IPS-15b (cell line): ENCODE results near the gene MYL4.
"Not testable (repeated sequence)": the region's sequence is repeated elsewhere in the genome, so short reads cannot be mapped to it uniquely, and the experiment has no call there.

Source experiments
- H3K27me3 ChIP-seq: one replicate; pipeline ENCODE4 v1.6.1; 2013; ENCODE audit warnings: low read length; ENCODE audit not compliant: control insufficient read depth, insufficient read depth
- H3K36me3 ChIP-seq: one replicate; pipeline ENCODE4 v1.6.1; 2013; ENCODE audit warnings: low read length; ENCODE audit not compliant: control insufficient read depth, insufficient read depth
- H3K4me1 ChIP-seq: one replicate; pipeline ENCODE4 v1.6.1; 2013; ENCODE audit warnings: mild to moderate bottlenecking, low read length; ENCODE audit not compliant: control insufficient read depth, insufficient read depth
- H3K4me3 ChIP-seq: one replicate; pipeline ENCODE4 v1.5.1; 2013; ENCODE audit warnings: low read depth, low read length
- H3K9ac ChIP-seq: one replicate; pipeline ENCODE4 v1.6.1; 2013; ENCODE audit warnings: low read depth, mild to moderate bottlenecking, low read length
- H3K9me3 ChIP-seq: one replicate; pipeline ENCODE4 v1.6.1; 2013; ENCODE audit warnings: mild to moderate bottlenecking, low read length; ENCODE audit not compliant: control insufficient read depth, insufficient read depth

MYL4 gene

DNA sequence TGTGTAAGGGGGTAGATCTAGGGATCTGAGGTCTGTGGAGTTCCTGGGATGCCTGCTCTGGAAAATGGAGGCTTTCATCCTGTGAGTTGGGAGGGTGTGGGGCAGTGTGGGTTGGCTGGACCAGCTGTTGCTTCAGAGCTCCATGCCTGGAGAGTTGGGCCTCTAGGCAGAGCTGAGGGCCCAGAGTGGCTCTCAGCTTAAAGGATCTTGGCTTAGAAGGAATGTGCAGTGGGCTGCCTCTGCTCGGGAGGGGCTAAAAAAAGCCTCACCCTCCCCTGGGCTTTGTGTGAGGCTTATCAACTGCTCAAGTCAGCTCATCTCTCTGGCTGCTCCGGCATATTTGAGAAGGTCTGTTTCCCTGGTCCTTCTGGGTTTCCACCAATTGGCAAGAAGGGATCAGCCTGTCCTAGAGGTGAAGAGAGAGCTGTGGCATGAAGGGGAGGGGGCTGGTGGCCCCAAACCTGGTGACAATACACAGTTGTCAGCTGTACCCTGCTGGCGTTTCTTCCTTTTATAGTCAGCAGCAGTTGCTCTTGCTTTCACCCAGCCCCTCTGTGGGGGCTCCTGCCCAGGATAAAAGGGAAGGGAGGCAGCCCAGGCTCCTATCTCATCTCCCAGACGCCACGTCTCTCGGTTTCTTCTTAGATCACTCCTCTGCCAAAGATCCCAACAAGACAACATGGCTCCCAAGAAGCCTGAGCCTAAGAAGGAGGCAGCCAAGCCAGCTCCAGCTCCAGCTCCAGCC lies at the start of gene MYL4:
MYL4 (plus strand) TSS at position 605 of the 745 bp plus-strand sequence; CDS start at position 680, 75 bp downstream.
- no peak within 1 kb of the TSS for H3K4me3 ChIP-seq
- H3K9ac ChIP-seq: no peak within 1 kb of the TSS

DNA sequence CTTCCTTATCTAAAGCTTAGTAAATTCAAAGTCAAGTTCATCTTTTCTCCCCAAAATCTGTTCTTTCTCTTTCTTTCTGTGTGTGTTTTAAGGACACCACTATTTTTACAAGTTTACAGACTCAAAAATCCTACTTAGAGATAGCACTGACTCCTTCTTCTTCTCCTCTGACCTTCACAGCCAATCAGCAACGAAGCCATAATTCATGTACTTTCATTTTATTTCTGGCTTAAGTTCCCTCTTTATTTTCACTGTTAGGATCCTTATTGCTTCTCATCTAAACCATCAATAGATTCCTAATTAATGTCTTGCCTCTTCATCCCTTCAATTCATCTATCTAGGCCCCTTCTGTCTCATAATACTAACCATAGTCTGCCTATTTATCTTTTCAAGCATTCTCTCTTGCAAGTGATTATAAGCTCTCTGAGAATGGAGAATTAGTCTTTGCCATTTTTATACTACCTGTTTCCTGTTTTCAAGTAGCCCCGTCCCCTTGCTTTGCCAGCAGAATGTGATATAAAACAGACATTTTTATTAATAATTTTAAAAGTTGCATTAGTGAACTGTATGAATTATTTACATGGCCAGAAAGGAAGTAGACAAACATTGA lies 47.0 kb upstream of the MYL4 start:
- peaks cover 15% of the 10 kb centered on the region for H3K36me3 ChIP-seq
- no peaks in the 10 kb centered on the region for H3K4me1 ChIP-seq
- no peak overlapping the region for H3K4me3 ChIP-seq

More for the DNA sequence above, at the start of gene MYL4:
- Histone ChIP-seq H3K9me3 (no peaks in the 10 kb centered on the region), H3K27me3 (peaks cover 5% of the 10 kb centered on the region), H3K36me3 (no peaks in the 10 kb centered on the region), H3K4me1 (peaks cover 9% of the 10 kb centered on the region)

DNA sequence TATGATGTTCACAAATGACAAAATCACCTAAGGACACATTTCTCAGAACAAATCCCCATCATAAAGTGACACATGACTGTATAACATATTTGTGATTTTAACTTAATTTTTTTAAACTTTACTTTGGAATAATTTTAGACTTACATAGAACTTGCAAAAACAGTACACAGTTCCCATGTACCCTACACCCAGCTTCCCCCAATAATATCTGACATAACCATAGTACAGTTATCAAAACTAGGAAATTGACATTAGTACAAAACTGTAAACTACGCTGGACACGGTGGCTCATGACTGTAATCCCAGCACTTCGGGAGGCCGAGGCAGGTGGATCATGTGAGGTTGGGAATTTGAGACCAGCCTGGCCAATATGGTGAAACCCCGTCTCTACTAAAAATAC lies 44.9 kb upstream of the MYL4 start:
- H3K27me3 ChIP-seq: no peaks in the 10 kb centered on the region
- H3K9me3 ChIP-seq: no peaks in the 10 kb centered on the region
- no peak overlapping the region for H3K9ac ChIP-seq
- peaks cover 9% of the 10 kb centered on the region for H3K36me3 ChIP-seq
- H3K4me1 ChIP-seq: no peaks in the 10 kb centered on the region
- no peak overlapping the region for H3K4me3 ChIP-seq

More for the DNA sequence above, 47.0 kb upstream of the MYL4 start:
- Histone ChIP-seq H3K27me3 (no peaks in the 10 kb centered on the region), H3K9ac (no peak overlapping the region), H3K9me3 (no peaks in the 10 kb centered on the region)

DNA sequence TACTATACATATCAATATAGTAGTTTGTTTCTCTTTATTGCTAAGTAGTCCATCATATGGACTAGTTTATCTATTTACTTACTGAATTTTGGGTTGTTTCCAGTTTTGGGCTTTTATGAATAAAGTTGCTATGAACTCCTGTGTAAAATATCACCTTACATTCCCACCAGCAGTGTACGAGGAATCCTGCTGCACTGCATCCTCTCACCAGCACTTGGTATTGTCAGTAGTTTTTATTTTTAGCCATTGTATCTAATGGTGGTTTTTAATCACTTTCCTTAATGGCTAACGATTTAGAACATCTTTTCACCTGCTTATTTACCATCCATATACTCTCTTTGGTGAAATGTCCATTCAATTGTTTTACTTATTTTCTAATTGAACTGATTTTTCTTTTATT lies 44.0 kb upstream of the MYL4 start:
- peaks cover under 1% of the 10 kb centered on the region for H3K36me3 ChIP-seq

DNA sequence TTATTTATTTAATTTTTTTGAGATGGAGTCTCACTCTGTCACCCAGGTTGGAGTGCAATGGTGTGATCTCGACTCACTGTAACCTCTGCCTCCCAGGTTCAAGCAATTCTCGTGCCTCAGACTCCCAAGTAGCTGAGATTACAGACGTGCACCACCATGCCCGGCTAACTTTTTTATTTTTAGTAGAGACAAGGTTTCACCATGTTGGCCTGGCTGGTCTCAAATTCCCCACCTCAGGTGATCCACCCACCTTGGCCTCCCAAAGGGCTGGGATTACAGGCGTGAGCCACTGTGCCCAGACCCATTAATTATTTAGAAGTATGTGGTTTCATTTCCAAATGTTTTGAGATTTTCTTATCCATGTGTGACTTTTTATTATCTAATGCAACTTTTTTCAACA lies 42.3 kb upstream of the MYL4 start:
- not testable (repeated sequence) for H3K27me3 ChIP-seq, H3K9me3 ChIP-seq, H3K9ac ChIP-seq, H3K4me1 ChIP-seq, H3K36me3 ChIP-seq, H3K4me3 ChIP-seq

More for the DNA sequence above, 44.0 kb upstream of the MYL4 start:
- H3K27me3 ChIP-seq: no peaks in the 10 kb centered on the region
- no peaks in the 10 kb centered on the region for H3K9me3 ChIP-seq
- H3K4me1 ChIP-seq: no peaks in the 10 kb centered on the region
- no peak overlapping the region for H3K9ac ChIP-seq
- H3K4me3 ChIP-seq: no peak overlapping the region

DNA sequence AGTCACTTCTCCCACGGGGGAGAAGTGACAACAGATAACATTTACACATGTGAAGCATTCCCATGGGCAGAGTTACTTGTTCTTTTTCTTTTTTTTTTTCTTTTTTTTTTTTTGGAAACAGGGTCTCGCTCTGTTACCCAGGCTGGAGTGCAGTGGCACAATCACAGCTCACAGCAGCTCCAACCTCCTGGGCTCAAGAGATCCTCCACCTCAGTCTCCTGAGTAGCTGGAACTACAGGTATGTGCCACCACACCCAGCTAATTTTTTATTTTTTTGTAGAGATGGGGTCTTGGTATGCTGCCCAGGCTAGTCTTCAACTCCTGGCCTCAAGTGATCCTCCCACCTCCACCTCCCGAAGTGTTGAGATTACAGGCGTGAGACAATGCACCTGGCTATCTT lies 40.3 kb upstream of the MYL4 start:
- not testable (repeated sequence) for H3K4me3 ChIP-seq, H3K27me3 ChIP-seq, H3K4me1 ChIP-seq, H3K36me3 ChIP-seq, H3K9me3 ChIP-seq, H3K9ac ChIP-seq

DNA sequence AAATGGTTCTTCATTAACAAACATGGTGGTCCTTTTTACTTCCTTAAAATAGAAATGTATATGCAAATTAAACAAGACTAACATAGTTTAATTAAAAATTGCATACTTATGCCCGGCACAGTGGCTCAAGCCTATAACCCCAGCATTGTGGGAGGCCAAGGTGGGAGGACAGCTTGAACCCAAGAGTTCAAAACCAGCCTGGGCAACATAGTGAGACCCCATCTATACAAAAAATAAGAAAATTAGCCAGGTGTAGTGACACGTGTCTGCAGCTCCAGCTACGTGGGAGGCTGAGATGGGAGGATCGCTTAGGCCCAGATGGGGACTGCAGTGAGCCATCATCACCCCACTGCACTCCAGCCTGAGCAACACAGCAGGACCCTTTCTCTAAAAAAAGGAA lies 38.4 kb upstream of the MYL4 start:
- no peaks in the 10 kb centered on the region for H3K9me3 ChIP-seq
- no peak overlapping the region for H3K4me3 ChIP-seq
- no peaks in the 10 kb centered on the region for H3K27me3 ChIP-seq
- H3K9ac ChIP-seq: no peak overlapping the region
- H3K4me1 ChIP-seq: peaks cover 7% of the 10 kb centered on the region
- H3K36me3 ChIP-seq: no peaks in the 10 kb centered on the region

DNA sequence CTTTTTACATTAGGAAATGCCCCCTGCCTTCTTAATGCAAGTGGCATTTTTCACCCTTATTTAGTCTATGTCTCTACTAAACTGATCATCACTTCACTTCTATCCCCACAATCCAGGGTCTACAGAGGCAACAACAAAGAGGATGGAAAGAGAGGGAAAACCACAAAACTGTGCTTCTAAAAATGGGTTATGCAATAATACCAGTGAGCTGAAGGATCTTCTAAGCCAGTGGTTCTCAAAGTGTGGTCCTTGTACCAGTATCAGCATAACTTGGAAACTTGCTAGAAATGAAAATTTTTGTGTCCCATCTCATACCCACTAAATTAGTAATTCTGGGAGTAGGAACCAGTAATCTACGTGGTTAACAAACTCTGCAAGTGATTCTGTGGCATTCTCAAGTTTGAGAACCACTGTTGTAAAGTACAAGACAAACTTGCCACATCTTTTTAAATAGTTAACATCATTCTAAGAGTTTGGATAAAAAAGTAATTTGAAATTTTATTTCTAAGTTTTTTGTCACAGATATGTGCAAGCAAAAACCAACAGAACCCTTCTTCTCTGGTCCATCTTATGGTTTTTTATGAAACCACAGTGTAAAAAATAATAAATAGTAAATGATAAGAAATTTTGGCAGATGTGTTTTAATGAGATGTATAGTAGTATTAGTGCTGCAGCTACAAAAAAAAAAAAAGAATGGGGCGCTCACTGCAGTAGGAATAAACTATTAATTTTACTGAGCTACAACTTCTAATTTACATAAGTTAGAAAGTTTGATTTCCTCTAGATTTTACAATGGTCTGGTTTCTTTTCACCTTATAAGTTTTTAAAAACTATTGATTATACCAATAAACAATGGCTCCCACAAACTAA lies 36.2 kb upstream of the MYL4 start:
- Histone ChIP-seq H3K9me3 (no peaks in the 10 kb centered on the region), H3K4me3 (no peak overlapping the region), H3K4me1 (peaks cover 16% of the 10 kb centered on the region), H3K9ac (no peak overlapping the region), H3K36me3 (no peaks in the 10 kb centered on the region), H3K27me3 (no peaks in the 10 kb centered on the region)

DNA sequence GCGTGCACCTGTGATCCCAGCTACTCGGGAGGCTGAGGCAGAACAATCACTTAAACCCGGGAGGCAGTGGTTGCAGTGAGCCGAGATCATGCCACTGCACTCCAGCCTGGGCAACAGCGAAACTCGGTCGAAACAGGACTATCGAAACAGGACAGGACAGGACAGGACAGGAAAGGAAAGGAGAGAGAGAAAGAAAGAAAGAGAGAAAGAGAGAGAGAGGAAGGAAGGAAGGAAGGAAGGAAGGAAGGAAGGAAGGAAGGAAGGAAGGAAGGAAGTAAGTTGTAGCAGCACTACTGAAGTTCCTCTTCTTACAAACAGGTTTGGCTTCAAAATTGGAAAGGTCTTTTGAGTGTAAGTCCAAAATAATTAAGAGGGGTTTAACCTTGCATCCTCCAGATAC lies 34.3 kb upstream of the MYL4 start:
- H3K4me3 ChIP-seq, H3K36me3 ChIP-seq, H3K27me3 ChIP-seq, H3K9ac ChIP-seq, H3K9me3 ChIP-seq: not testable (repeated sequence)
- H3K4me1 ChIP-seq: peaks cover 16% of the 10 kb centered on the region

DNA sequence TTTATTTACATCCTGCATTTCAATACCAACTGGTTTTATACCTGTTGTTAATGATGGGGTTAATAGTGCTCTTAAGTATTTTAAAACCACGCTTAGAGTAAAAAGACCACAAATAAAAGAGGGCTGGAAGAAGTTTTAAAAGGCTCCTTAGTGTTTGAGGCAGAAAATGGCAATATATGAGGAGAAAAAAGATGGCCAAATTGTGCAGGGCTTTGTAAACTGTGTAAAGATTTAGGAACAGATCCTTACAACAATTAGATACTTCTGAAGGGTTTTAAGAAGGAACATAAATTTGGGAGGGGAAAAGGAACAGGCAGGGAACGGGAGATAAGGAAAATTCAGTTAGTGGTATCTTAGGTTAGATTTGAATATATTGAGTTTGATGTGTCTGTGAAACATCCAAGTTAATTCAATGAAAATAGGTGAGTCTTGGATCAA lies 32.7 kb upstream of the MYL4 start:
- H3K9ac ChIP-seq: no peak overlapping the region
- no peaks in the 10 kb centered on the region for H3K9me3 ChIP-seq
- H3K4me1 ChIP-seq: peaks cover 13% of the 10 kb centered on the region
- no peaks in the 10 kb centered on the region for H3K27me3 ChIP-seq
- no peaks in the 10 kb centered on the region for H3K36me3 ChIP-seq
- H3K4me3 ChIP-seq: no peak overlapping the region

DNA sequence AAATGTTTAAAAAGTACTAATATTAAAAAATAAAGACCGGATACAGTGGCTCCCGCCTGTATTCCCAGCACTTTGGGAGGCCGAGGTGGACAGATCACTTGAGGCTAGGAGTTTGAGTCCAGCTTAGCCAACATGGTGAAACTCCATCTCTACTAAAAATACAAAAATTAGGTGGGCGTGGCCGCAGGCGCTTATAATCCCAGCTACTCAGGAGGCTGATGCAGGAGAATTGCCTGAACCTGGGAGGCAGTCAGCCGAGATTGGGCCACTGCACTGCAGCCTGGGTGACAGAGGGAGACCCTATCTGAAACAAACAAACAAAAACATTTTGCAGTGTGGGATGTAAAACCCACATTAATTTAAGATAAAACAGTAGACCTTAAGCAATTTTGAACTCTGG lies 31.9 kb upstream of the MYL4 start:
- no peak overlapping the region for H3K4me3 ChIP-seq
- H3K36me3 ChIP-seq: no peaks in the 10 kb centered on the region
- no peak overlapping the region for H3K9ac ChIP-seq
- peaks cover 19% of the 10 kb centered on the region for H3K4me1 ChIP-seq
- H3K9me3 ChIP-seq: no peaks in the 10 kb centered on the region
- no peaks in the 10 kb centered on the region for H3K27me3 ChIP-seq
